Uterus (tissue), 4 donors: ENCODE measurements around the gene DRD2. TPM values are rescaled to one million over a fixed set of nuclear protein-coding genes. Genes with fewer than 3 reads are reported as not detected.

Experiments
- DNase-seq, 2 donors: peaks; one replicate each; pipeline ENCODE4 v3.0.0-alpha.2; 2019 to 2020
- H3K27ac ChIP-seq, 2 donors: fragments of 200-600 bp; sonication (generic); 1 replicate in 1 of 2; 2 replicates in 1 of 2; pipeline ENCODE4 v1.5.1; 2016 to 2018
- H3K27me3 ChIP-seq, 2 donors: fragments of 200-600 bp; sonication (generic); one replicate each; pipeline ENCODE4 v1.5.1; 2018 to 2019; ENCODE audit warnings: control low read depth in 1 of 2
- H3K36me3 ChIP-seq, 2 donors: fragments of 200-600 bp; sonication (generic); one replicate each; pipeline ENCODE4 v1.5.1; 2019; ENCODE audit warnings: control low read depth in 1 of 2
- H3K4me1 ChIP-seq, 2 donors: fragments of 200-600 bp; sonication (generic); one replicate each; pipeline ENCODE4 v1.5.1; 2018 to 2019; ENCODE audit warnings: control low read depth in 1 of 2
- H3K4me3 ChIP-seq, 2 donors: fragments of 200-600 bp; sonication (generic); 1 replicate in 1 of 2; 2 replicates in 1 of 2; pipeline ENCODE4 v1.5.1; 2018 to 2019; ENCODE audit warnings: mild to moderate bottlenecking in 1 of 2
- H3K9me3 ChIP-seq, 2 donors: fragments of 200-600 bp; sonication (generic); one replicate each; pipeline ENCODE4 v1.5.1; 2019; ENCODE audit warnings: control low read depth in 1 of 2
- POLR2A ChIP-seq, 2 donors: fragments of 450-650 bp; IDR thresholded peaks; one replicate each; pipeline ENCODE4 v1.6.1; 2016; ENCODE audit warnings: antibody characterized with exemption in 2 of 2, mild to moderate bottlenecking in 1 of 2, moderate library complexity in 1 of 2
- intact Hi-C: fragments of 100-400 bp; cut with DNase I; formaldehyde crosslinking; loops from one replicate; pipeline ENCODE4 v1.15.1; 2023; ENCODE audit warnings: low total_unique reads
- total RNA-seq, 4 donors: library from RNA; depleted of rRNA in 3 of 4; stranded (reverse); fragments of >200 nt in 3 of 4; gene quantifications; one replicate each; pipeline versions ENCODE4 v1.1.0 to v1.2.4, GENCODE V29; 2014 to 2023
- TF ChIP-seq, protein P1 (sequence below), 4 experiments: fragments of 200-600 bp in 2 of 4; fragments of 450-650 bp in 2 of 4; sonication (generic) in 2 of 4; IDR thresholded peaks; one replicate each; pipeline ENCODE4 v1.5.1; 2016 to 2019; ENCODE audit warnings: antibody characterized with exemption in 4 of 4, mild to moderate bottlenecking in 2 of 4, moderate library complexity in 1 of 4
- donor health status: DM: yes; HTN: yes; CAD: no.

Gene DRD2
- total RNA-seq, 4 donors from 2014 or later = not detected

DNA sequence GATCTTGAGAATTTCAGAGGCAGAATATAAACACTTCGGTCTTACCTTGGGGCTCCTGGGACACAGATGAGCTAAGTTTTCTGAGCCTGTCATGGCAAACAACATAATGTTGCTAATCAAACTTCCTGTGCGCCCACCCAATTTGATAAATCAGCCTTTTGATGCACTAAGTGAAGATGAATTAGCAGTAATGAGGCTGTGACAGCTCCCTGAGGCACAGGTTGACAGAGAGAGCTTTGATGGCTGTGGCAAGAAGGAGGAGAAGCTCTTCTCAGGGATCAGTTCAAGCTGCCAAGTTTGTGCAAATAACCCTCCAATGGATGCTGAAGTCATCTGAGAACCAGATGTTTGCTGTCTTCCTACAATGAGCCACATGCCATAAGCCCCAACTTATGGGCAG is 34.4 kb downstream of the DRD2 start:
- Histone ChIP-seq H3K4me1 (no peaks in the 10 kb centered on the region), H3K27ac (no peak overlapping the region), H3K9me3 (no peaks in the 10 kb centered on the region), H3K4me3 (no peak overlapping the region), H3K27me3 (no peaks in the 10 kb centered on the region), H3K36me3 (no peaks in the 10 kb centered on the region)
- TF ChIP-seq POLR2A (IDR thresholded peaks at IDR 0.05) = no peak
- TF ChIP-seq, protein P1, sequence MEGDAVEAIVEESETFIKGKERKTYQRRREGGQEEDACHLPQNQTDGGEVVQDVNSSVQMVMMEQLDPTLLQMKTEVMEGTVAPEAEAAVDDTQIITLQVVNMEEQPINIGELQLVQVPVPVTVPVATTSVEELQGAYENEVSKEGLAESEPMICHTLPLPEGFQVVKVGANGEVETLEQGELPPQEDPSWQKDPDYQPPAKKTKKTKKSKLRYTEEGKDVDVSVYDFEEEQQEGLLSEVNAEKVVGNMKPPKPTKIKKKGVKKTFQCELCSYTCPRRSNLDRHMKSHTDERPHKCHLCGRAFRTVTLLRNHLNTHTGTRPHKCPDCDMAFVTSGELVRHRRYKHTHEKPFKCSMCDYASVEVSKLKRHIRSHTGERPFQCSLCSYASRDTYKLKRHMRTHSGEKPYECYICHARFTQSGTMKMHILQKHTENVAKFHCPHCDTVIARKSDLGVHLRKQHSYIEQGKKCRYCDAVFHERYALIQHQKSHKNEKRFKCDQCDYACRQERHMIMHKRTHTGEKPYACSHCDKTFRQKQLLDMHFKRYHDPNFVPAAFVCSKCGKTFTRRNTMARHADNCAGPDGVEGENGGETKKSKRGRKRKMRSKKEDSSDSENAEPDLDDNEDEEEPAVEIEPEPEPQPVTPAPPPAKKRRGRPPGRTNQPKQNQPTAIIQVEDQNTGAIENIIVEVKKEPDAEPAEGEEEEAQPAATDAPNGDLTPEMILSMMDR (IDR thresholded peaks at IDR 0.05) = no peak
- intact Hi-C loops = no loop called here
- no peak for DNase-seq

GRCh38 chr11:113436672-113437252 is 38.4 kb downstream of the DRD2 start:
- DNase-seq = no peak
- H3K36me3 ChIP-seq = no peaks in the 10 kb centered on the region
- H3K9me3 ChIP-seq = no peaks in the 10 kb centered on the region
- TF ChIP-seq, protein P1 (IDR thresholded peaks at IDR 0.05) = no peak
- no peak for TF ChIP-seq POLR2A (IDR thresholded peaks at IDR 0.05)
- H3K27me3 ChIP-seq = no peaks in the 10 kb centered on the region
- H3K27ac ChIP-seq = no peak overlapping the region
- H3K4me3 ChIP-seq = no peak overlapping the region
- intact Hi-C loops = no loop called here
- H3K4me1 ChIP-seq = no peaks in the 10 kb centered on the region

DNA sequence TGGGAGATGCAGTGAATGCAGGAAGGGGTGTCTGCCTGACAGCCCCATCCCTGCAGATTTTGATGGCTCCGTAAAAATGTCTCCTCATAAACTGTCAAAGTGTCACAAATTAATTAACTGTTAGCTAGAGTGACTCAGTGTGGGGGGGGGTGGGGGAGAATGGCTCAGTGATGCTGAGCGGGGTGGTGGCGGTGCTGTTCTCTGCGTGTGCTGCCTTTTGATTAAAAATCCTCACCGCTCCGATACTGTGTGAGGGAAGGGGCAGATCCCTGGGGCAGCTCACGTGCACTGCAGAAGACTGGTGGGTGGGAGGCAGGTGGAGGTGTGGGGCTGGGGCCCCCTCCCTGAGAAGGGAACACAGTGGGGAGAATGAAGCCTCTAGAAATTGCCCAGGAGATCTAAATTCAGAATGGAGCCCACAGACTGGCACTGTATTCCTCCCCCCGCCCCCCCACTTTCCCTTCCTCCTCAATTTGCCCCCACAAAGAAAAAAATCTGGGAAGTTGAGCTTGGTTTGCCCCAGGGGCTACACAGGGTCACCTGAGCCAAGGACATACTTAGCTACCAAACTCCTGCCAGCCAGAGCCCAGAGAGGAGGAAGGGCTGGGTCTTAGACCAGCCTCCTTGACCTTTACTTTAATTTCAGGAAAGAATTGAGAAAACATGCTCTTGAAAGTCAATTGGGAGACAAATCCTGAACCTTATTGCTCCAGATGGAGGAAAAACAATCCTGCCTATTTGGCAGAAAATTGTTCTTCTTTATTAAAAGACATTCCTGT is 39.8 kb downstream of the DRD2 start:
- no peak for DNase-seq
- Histone ChIP-seq H3K27ac (no peak overlapping the region), H3K27me3 (no peaks in the 10 kb centered on the region), H3K36me3 (no peaks in the 10 kb centered on the region), H3K9me3 (no peaks in the 10 kb centered on the region), H3K4me3 (no peak overlapping the region), H3K4me1 (no peaks in the 10 kb centered on the region)
- TF ChIP-seq, protein P1 (IDR thresholded peaks at IDR 0.05) = no peak
- no peak for TF ChIP-seq POLR2A (IDR thresholded peaks at IDR 0.05)
- intact Hi-C loops = no loop called here

GRCh38 chr11:113431746-113432145 is 43.5 kb downstream of the DRD2 start:
- DNase-seq = no peak
- Histone ChIP-seq H3K36me3 (no peaks in the 10 kb centered on the region), H3K9me3 (no peaks in the 10 kb centered on the region), H3K4me1 (no peaks in the 10 kb centered on the region), H3K27ac (no peak overlapping the region), H3K4me3 (no peak overlapping the region), H3K27me3 (no peaks in the 10 kb centered on the region)
- intact Hi-C loops = no loop called here
- no peak for TF ChIP-seq POLR2A (IDR thresholded peaks at IDR 0.05)
- TF ChIP-seq, protein P1 (IDR thresholded peaks at IDR 0.05) = no peak

- Histone ChIP-seq H3K27me3 (no peaks in the 10 kb centered on the region), H3K27ac (no peak overlapping the region), H3K9me3 (no peaks in the 10 kb centered on the region), H3K4me3 (no peak overlapping the region), H3K36me3 (no peaks in the 10 kb centered on the region), H3K4me1 (no peaks in the 10 kb centered on the region)
- no peak for DNase-seq
- intact Hi-C loops = no loop called here
- no peak for TF ChIP-seq POLR2A (IDR thresholded peaks at IDR 0.05)
- TF ChIP-seq, protein P1 (IDR thresholded peaks at IDR 0.05) = no peak
These were observed 48.5 kb downstream of the DRD2 start for GRCh38 chr11:113426686-113427085.
